NB4 (cell line): ENCODE results near the gene HP.

Source experiments
- DNase-seq: peaks from one replicate; pipeline ENCODE4 v3.0.0; 2010; ENCODE audit warnings: low read depth
- H3K4me3 ChIP-seq: one replicate; pipeline ENCODE4 v1.5.1; 2011; ENCODE audit warnings: mild to moderate bottlenecking, low read depth, low read length, moderate library complexity
- CTCF ChIP-seq: IDR thresholded peaks from one replicate; pipeline ENCODE4 v1.5.1; 2012; ENCODE audit warnings: low read depth, low read length
- MAX ChIP-seq: IDR thresholded peaks from 2 replicates; pipeline ENCODE4 v1.6.1; 2011; ENCODE audit warnings: low read depth, low read length
- MYC ChIP-seq: IDR thresholded peaks from 2 replicates; pipeline ENCODE4 v1.6.1; 2011; ENCODE audit warnings: low read depth, low read length
- POLR2A ChIP-seq: IDR thresholded peaks from 2 replicates; pipeline ENCODE4 v1.6.1; 2011; ENCODE audit warnings: mild to moderate bottlenecking; ENCODE audit not compliant: insufficient read length; ENCODE audit errors: extremely low read depth

Gene HP

GRCh38 chr16:72015124-72015523 lies 39.2 kb upstream of the HP start:
- DNase-seq = no peak
- no peak overlapping the region for H3K4me3 ChIP-seq
- TF ChIP-seq MAX (no peak), MYC (no peak), CTCF (no peak), POLR2A (no peak)

- no peak for DNase-seq
- no peak for TF ChIP-seq MYC
- no peak for TF ChIP-seq POLR2A
- no peak for TF ChIP-seq CTCF
- no peak for TF ChIP-seq MAX
- no peak overlapping the region for H3K4me3 ChIP-seq
These were observed 35.8 kb upstream of the HP start for GRCh38 chr16:72018470-72018869.

- no peak overlapping the region for H3K4me3 ChIP-seq
- no peak for DNase-seq
- TF ChIP-seq POLR2A = no peak
- TF ChIP-seq MAX = no peak
- TF ChIP-seq MYC = no peak
- no peak for TF ChIP-seq CTCF
These were observed 33.3 kb upstream of the HP start for GRCh38 chr16:72021043-72021442.

- TF ChIP-seq MAX (no peak), POLR2A (no peak), CTCF (no peak), MYC (no peak)
- no peak overlapping the region for H3K4me3 ChIP-seq
- DNase-seq = no peak
These were observed 32.2 kb upstream of the HP start for GRCh38 chr16:72022127-72022526.

GRCh38 chr16:72023962-72024361 lies 30.3 kb upstream of the HP start:
- no peak for DNase-seq
- no peak overlapping the region for H3K4me3 ChIP-seq
- TF ChIP-seq POLR2A (no peak), MAX (no peak), MYC (no peak), CTCF (no peak)
